Epidermal melanocyte (primary cell): ENCODE data around the gene ARL2BP.

Experiments used
- DNase-seq: peaks from one replicate; pipeline ENCODE4 v3.0.0; 2011; ENCODE audit warnings: low spot score; ENCODE audit not compliant: insufficient read length

Gene ARL2BP

DNA sequence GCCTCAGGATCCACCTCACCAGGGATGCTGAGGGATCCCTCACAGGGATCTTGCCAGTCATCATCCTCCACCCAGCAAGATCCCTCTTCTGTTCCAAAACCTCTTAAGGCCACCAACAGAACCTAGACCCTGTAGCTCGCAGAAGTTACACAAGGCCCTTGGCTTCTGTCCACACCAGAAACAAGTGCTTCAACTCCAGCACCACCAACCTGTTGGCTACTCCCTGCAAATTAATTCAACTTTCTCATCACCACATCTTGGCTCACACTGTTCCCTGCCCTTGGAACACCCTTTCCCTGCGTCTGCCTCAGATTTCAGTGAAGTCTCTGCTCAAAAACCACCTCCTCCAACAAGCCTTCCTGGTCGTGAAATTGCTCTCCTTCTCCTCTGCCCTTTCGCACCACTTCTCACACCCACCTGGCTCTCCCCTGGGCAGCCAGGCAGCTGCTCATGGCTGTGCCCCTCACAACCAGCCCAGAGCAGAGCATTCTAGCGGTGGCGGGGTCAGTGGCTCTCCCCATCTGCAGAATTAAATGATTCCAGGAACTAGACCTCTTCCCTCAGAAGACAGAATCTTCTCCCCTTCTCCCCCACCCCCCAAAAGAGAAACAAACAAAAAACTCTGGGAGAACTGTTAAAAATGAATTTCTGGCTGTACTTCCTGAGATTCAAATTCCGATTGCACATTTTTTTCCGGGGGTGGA is 37.6 kb downstream of the ARL2BP start:
- no peak for DNase-seq

- DNase-seq: no peak
Measured at GRCh38 chr16:57283214-57283958, 38.3 kb downstream of the ARL2BP start.

GRCh38 chr16:57283959-57284208 is 38.8 kb downstream of the ARL2BP start:
- no peak for DNase-seq

DNA sequence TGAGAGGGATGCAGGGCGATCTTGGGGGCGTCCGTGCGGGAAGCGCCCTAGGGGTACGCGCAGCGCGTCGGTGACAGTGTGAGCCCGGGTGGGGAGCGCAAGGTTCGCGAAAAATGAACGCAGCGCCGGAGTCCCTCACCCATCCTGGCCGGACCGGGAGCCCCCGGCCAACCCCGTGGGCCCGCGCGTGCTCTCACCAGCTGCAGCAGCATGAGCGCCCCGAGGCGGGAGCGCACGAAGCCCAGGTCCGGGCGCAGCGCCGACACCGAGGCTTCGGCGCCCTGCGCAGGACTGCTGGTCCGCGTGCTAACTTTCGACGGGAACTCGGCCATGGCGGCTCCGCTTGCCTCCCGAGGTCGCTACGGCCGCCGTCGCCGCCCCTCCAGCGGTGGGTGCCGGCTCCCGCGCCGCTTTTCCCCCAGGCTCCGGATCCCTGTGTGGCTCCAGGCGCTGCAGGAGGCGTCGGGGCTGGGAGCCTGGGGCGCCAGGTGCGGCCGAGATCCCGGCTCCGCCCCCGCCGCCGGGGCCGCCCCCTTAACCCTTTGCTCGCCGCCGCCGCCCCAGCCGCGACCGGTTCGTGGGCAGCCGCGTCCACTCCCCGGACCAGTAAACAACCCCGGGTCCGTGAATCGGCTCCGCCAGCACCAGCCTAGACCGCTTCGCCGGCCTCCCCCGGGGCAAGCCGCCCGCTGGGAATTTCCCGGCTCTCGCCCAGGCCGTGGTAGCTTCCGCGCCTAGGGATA is 39.3 kb downstream of the ARL2BP start, which contains the start of gene PLLP:
Gene PLLP (minus strand): TSS at position 464 of the 743 bp plus-strand sequence. CDS start 132 bp downstream, at position 332.
- no peak for DNase-seq

- no peak for DNase-seq
Measured at GRCh38 chr16:57284952-57285363, 39.9 kb downstream of the ARL2BP start.

- no peak for DNase-seq
Measured at GRCh38 chr16:57285379-57285778, 40.3 kb downstream of the ARL2BP start.

- no peak for DNase-seq
Measured at GRCh38 chr16:57289391-57290257, 44.6 kb downstream of the ARL2BP start.

GRCh38 chr16:57297856-57298255 is 52.8 kb downstream of the ARL2BP start:
- DNase-seq: no peak

GRCh38 chr16:57299009-57299718 is 54.1 kb downstream of the ARL2BP start:
- DNase-seq: no peak

DNA sequence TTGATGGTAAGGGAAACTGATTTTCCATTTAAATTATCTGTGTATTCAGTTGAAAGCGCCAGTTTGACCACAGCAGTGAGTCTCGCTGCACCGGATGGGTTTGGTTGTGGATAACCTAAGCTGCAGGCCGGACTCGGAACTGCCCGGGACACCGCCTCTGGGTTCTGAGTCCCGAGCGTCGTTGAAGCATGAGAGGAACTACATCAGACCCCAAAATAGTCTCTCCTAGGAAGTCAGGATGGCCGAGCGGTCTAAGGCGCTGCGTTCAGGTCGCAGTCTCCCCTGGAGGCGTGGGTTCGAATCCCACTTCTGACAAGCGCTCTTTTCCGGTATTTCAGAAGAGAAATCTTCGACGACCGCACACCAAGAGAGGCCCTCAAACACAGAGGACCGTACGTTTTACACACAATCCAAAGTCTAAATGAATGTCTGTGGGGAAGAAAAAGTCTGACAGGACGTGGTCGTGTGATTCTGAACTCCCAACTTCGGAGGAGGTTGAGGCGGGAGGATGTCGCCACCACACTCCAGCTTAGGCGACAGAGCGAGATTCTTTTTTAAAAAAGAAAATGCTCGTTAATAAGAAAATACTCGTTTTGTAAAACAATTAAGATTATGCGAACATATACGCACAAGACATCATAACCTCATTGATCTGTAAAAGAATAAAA is 54.8 kb downstream of the ARL2BP start:
- peak; percentile 75 for DNase-seq

DNA sequence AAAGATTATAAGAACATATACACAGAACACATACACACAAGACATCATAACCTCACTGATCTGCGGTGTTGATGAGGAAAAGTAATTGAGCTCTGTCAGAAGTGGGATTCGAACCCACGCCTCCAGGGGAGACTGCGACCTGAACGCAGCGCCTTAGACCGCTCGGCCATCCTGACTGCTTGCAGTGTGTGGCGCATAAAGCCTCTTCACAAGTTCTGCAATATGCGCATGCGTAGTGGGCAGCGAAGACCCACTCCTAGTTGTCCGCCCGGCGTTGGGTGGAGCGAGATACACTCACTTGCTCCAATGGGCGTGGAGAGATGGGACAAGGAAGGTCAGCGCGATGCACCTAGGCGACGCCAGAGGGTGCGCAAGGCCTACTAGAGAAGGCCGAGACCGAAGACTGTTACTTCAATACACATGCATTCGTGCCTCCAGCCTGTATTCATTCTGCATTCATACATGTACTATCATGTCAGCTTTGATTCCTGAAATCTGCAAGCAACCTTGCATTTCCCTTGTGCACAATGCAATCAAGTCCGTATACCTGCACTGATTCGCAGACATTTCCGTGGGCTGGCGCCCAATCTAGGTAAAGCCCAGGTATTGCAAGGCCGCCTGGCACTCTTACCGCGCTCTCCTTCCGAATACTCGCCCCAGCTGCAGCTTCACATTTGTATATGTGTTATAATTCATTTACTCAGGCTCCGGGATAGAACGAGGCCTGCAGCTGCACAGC is 55.5 kb downstream of the ARL2BP start:
- peak; percentile 89 for DNase-seq

- no peak for DNase-seq
Measured at GRCh38 chr16:57301126-57301817, 56.2 kb downstream of the ARL2BP start.
